ENCODE results near the gene ZNF385A.

DNA sequence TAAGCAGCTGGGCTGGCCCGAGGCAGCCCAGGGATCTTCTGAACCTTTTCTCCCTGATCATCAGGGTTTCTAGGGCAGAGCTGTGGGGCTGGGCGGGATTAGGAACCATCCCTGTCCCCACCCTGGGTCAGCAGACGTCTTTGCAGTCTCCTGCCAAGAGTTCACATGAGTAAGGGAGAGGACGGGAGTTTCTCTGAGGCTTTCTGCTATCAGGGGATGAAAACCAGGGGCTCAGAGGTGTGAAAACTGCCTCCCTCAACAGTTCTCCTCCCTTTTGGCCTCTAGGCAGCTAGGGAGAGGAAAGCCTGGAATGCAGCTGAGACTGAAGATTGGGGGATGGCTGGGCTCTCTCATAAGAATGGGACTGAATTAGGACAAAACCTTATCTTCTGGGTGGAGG, 7.9 kb downstream of the ZNF385A start:
- TF ChIP-seq, protein P1, sequence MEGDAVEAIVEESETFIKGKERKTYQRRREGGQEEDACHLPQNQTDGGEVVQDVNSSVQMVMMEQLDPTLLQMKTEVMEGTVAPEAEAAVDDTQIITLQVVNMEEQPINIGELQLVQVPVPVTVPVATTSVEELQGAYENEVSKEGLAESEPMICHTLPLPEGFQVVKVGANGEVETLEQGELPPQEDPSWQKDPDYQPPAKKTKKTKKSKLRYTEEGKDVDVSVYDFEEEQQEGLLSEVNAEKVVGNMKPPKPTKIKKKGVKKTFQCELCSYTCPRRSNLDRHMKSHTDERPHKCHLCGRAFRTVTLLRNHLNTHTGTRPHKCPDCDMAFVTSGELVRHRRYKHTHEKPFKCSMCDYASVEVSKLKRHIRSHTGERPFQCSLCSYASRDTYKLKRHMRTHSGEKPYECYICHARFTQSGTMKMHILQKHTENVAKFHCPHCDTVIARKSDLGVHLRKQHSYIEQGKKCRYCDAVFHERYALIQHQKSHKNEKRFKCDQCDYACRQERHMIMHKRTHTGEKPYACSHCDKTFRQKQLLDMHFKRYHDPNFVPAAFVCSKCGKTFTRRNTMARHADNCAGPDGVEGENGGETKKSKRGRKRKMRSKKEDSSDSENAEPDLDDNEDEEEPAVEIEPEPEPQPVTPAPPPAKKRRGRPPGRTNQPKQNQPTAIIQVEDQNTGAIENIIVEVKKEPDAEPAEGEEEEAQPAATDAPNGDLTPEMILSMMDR (IDR thresholded peaks at IDR 0.05; ENCODE audit: low read length) = no peak
- TF ChIP-seq EZH2 (IDR thresholded peaks at IDR 0.05; ENCODE audit: borderline replicate concordance, low read length) = no peak
